ENCODE data around the gene ARHGAP15.

DNA sequence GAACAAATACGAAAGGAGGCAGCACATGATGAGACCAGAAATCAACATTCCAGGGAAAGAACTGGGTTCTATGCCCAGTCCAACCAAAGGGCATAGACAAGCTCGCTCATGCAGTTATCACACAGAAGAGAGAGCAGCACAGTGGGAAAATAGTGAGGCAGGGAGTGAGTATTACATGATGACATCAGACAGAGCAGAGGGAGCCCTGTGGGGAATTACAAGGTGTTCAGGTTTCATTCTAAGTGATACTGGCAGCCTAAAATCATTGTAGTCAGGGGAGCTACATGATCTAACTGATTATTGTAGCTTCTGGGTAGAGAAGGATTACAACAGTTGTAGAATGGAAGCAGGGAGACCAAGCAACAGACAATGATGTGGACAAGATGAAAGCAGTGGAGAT lies 658.5 kb downstream of the ARHGAP15 start:
- no peak for TF ChIP-seq TAF1 (conservative IDR thresholded peaks at IDR 0.05)
- TF ChIP-seq, protein P1, sequence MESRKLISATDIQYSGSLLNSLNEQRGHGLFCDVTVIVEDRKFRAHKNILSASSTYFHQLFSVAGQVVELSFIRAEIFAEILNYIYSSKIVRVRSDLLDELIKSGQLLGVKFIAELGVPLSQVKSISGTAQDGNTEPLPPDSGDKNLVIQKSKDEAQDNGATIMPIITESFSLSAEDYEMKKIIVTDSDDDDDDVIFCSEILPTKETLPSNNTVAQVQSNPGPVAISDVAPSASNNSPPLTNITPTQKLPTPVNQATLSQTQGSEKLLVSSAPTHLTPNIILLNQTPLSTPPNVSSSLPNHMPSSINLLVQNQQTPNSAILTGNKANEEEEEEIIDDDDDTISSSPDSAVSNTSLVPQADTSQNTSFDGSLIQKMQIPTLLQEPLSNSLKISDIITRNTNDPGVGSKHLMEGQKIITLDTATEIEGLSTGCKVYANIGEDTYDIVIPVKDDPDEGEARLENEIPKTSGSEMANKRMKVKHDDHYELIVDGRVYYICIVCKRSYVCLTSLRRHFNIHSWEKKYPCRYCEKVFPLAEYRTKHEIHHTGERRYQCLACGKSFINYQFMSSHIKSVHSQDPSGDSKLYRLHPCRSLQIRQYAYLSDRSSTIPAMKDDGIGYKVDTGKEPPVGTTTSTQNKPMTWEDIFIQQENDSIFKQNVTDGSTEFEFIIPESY (IDR thresholded peaks at IDR 0.05), result no peak
- TF ChIP-seq, protein P2, sequence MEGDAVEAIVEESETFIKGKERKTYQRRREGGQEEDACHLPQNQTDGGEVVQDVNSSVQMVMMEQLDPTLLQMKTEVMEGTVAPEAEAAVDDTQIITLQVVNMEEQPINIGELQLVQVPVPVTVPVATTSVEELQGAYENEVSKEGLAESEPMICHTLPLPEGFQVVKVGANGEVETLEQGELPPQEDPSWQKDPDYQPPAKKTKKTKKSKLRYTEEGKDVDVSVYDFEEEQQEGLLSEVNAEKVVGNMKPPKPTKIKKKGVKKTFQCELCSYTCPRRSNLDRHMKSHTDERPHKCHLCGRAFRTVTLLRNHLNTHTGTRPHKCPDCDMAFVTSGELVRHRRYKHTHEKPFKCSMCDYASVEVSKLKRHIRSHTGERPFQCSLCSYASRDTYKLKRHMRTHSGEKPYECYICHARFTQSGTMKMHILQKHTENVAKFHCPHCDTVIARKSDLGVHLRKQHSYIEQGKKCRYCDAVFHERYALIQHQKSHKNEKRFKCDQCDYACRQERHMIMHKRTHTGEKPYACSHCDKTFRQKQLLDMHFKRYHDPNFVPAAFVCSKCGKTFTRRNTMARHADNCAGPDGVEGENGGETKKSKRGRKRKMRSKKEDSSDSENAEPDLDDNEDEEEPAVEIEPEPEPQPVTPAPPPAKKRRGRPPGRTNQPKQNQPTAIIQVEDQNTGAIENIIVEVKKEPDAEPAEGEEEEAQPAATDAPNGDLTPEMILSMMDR (IDR thresholded peaks at IDR 0.05; ENCODE audit: low read depth, low read length, missing input control), result no peak
- TF ChIP-seq RXRA (IDR thresholded peaks at IDR 0.05), result no peak
- TF ChIP-seq ATF3 (IDR thresholded peaks at IDR 0.05), result no peak
- no peak for TF ChIP-seq REST (IDR thresholded peaks at IDR 0.05)
- no peak for TF ChIP-seq GABPA (IDR thresholded peaks at IDR 0.05 in 1 of 2, conservative IDR thresholded peaks at IDR 0.05 in 1 of 2)
- TF ChIP-seq FOXA1 (IDR thresholded peaks at IDR 0.05), result no peak
- TF ChIP-seq, protein P3, sequence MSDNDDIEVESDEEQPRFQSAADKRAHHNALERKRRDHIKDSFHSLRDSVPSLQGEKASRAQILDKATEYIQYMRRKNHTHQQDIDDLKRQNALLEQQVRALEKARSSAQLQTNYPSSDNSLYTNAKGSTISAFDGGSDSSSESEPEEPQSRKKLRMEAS (IDR thresholded peaks at IDR 0.05), result no peak
- no peak for TF ChIP-seq YY1 (IDR thresholded peaks at IDR 0.05)

All from liver (tissue), 3 donors.